IMR-90 (cell line): ENCODE results near the gene LHFPL3. TPM values are rescaled to one million over a fixed set of nuclear protein-coding genes. Genes with fewer than 3 reads are reported as not detected.
"Not testable (repeated sequence)": the region's sequence is repeated elsewhere in the genome, so short reads cannot be mapped to it uniquely, and the experiment has no call there.

Source experiments
- ATAC-seq: fragments of 200-7000 bp; cut with Tn5 transposase; 2 replicates; pipeline ENCODE4 v1.9.1; 2020; ENCODE audit warnings: low read depth, mild to moderate bottlenecking, moderate library complexity
- BruUV-seq: library from RNA; stranded (reverse); fragments of 400-500 nt; replicated peaks from 2 replicates; lab custom pipeline; 2021; lab: Mats Ljungman, UMichigan
- CTCF ChIA-PET: fragments of 300-600 bp; formaldehyde crosslinking; extraction: SDS; loops from one replicate; lab custom pipeline; 2021; ENCODE audit warnings: antibody characterized with exemption; lab: Yijun Ruan, JAX
- POLR2A ChIA-PET: fragments of 300-600 bp; sonication (Branson Sonifier 250); formaldehyde crosslinking; loops from one replicate; lab custom pipeline; 2022; ENCODE audit warnings: antibody characterized with exemption; ENCODE audit not compliant: unreplicated experiment; lab: Charles Lee
- DNase-seq: peaks from one replicate; pipeline ENCODE4 v3.0.0; 2013
- H2AFZ ChIP-seq: replicated peaks from 2 replicates; pipeline ENCODE3; 2013; ENCODE audit warnings: low read length, mild to moderate bottlenecking; ENCODE audit not compliant: poor library complexity
- H2AK5ac ChIP-seq: 2 replicates; pipeline ENCODE4 v1.6.1; 2013; ENCODE audit warnings: low read depth, low read length, inconsistent platforms
- H2AK9ac ChIP-seq: replicated peaks from 2 replicates; pipeline ENCODE3; 2013; ENCODE audit warnings: mild to moderate bottlenecking, low read depth, low read length, moderate library complexity; ENCODE audit not compliant: poor library complexity
- H2BK120ac ChIP-seq: 2 replicates; pipeline ENCODE4 v1.6.1; 2013; ENCODE audit warnings: low read depth, low read length, inconsistent platforms
- H2BK15ac ChIP-seq: 3 replicates; pipeline ENCODE4 v1.6.1; 2013; ENCODE audit warnings: low read depth, low read length, inconsistent platforms
- H2BK20ac ChIP-seq: 2 replicates; pipeline ENCODE4 v1.6.1; 2013; ENCODE audit warnings: low read depth, mild to moderate bottlenecking, inconsistent platforms, low read length, moderate library complexity
- H2BK5ac ChIP-seq: 2 replicates; pipeline ENCODE4 v1.6.1; 2013; ENCODE audit warnings: mild to moderate bottlenecking, low read depth, low read length, inconsistent platforms; ENCODE audit not compliant: poor library complexity, severe bottlenecking
- H3K14ac ChIP-seq: replicated peaks from 2 replicates; pipeline ENCODE4 v1.6.1; 2013; ENCODE audit warnings: low read depth, low read length, inconsistent platforms
- H3K18ac ChIP-seq: 2 replicates; pipeline ENCODE4 v1.6.1; 2013; ENCODE audit warnings: low read depth, low read length, control low read depth
- H3K23ac ChIP-seq: 2 replicates; pipeline ENCODE4 v1.6.1; 2013; ENCODE audit warnings: low read depth, low read length, inconsistent platforms
- H3K27ac ChIP-seq: 2 replicates; pipeline ENCODE4 v1.5.1; 2013; ENCODE audit warnings: mild to moderate bottlenecking, control low read depth, low read length; ENCODE audit not compliant: insufficient read depth
- H3K27me3 ChIP-seq: 2 replicates; pipeline ENCODE4 v1.6.1; 2013; ENCODE audit warnings: low read length; ENCODE audit not compliant: control insufficient read depth, insufficient read depth
- H3K36me3 ChIP-seq: 2 replicates; pipeline ENCODE4 v1.6.1; 2013; ENCODE audit warnings: low read length, mixed read lengths; ENCODE audit not compliant: control insufficient read depth, insufficient read depth
- H3K4ac ChIP-seq: 2 replicates; pipeline ENCODE4 v1.6.1; 2013; ENCODE audit warnings: low read depth, low read length, inconsistent platforms
- H3K4me1 ChIP-seq: 2 replicates; pipeline ENCODE4 v1.6.1; 2013; ENCODE audit warnings: low read length, mixed read lengths; ENCODE audit not compliant: control insufficient read depth, insufficient read depth
- H3K4me2 ChIP-seq: 2 replicates; pipeline ENCODE4 v1.6.1; 2013; ENCODE audit warnings: low read depth, mild to moderate bottlenecking, control low read depth, low read length, moderate library complexity
- H3K4me3 ChIP-seq: 2 replicates; pipeline ENCODE4 v1.5.1; 2013; ENCODE audit warnings: low read depth, mild to moderate bottlenecking, control low read depth, low read length, moderate library complexity; ENCODE audit not compliant: insufficient read depth
- H3K56ac ChIP-seq: 2 replicates; pipeline ENCODE4 v1.6.1; 2013; ENCODE audit warnings: low read length, inconsistent platforms; ENCODE audit not compliant: insufficient read depth; ENCODE audit errors: extremely low read depth
- H3K79me1 ChIP-seq, 2 experiments: 2 replicates each; pipeline ENCODE4 v1.6.1; 2013; ENCODE audit warnings: low read length in 2 of 2, inconsistent platforms in 1 of 2, low read depth in 1 of 2
- H3K9ac ChIP-seq: 2 replicates; pipeline ENCODE4 v1.6.1; 2013; ENCODE audit warnings: low read depth, low read length, control low read depth
- H3K9me1 ChIP-seq: 2 replicates; pipeline ENCODE4 v1.6.1; 2013; ENCODE audit warnings: low read length, inconsistent platforms; ENCODE audit not compliant: insufficient read depth
- H3K9me3 ChIP-seq: 2 replicates; pipeline ENCODE4 v1.6.1; 2013; ENCODE audit warnings: low read length; ENCODE audit not compliant: control insufficient read depth, insufficient read depth
- H4K20me1 ChIP-seq: 2 replicates; pipeline ENCODE4 v1.6.1; 2013; ENCODE audit warnings: low read length, inconsistent platforms; ENCODE audit not compliant: insufficient read depth
- H4K5ac ChIP-seq: 2 replicates; pipeline ENCODE4 v1.6.1; 2013; ENCODE audit warnings: mild to moderate bottlenecking, low read depth, low read length, control low read depth
- H4K8ac ChIP-seq, 2 experiments: 2 replicates each; pipeline ENCODE4 v1.6.1; 2013; ENCODE audit warnings: low read depth in 2 of 2, low read length in 2 of 2, control low read depth in 1 of 2, inconsistent platforms in 1 of 2
- H4K91ac ChIP-seq: 2 replicates; pipeline ENCODE4 v1.6.1; 2013; ENCODE audit warnings: low read depth, low read length, inconsistent platforms; ENCODE audit not compliant: insufficient read depth
- WGBS, 2 experiments: methylation state at CpG; one replicate each; pipeline versions ENCODE4 v1.1.5 to v1.1.7; 2013; ENCODE audit warnings: missing lambda C conversion rate in 2 of 2; ENCODE audit not compliant: insufficient read length in 1 of 2; ENCODE audit errors: extremely low coverage in 2 of 2; 5-methylcytosine and 5-hydroxymethylcytosine counted together
- dilution Hi-C: fragments of 300-500 bp; cut with HindIII; formaldehyde crosslinking; loops from one replicate; pipeline ENCODE4 v1.14.3; 2018; ENCODE audit warnings: low sequenced_read_pairs; ENCODE audit not compliant: unreplicated experiment
- in situ Hi-C: fragments of 300-500 bp; cut with MboI; formaldehyde crosslinking; loops from 3 replicates; pipeline ENCODE4 v1.14.3; 2019; ENCODE audit warnings: low sequenced_read_pairs, inconsistent platforms, mixed read lengths
- intact Hi-C: fragments of 100-400 bp; cut with micrococcal nuclease; formaldehyde crosslinking; loops from 2 replicates; pipeline ENCODE4 v1.10.0; 2022
- polyA plus RNA-seq, 3 experiments: library from polyadenylated mRNA; depleted of rRNA; stranded (reverse); fragments of >200 nt; gene quantifications; 2 replicates each; pipeline ENCODE4 v1.2.3, GENCODE V29; 2012; ENCODE audit warnings: low replicate concordance in 1 of 3
- total RNA-seq: library from RNA; depleted of rRNA; stranded (reverse); fragments of >200 nt; gene quantifications from 2 replicates; pipeline ENCODE4 v1.2.3, GENCODE V29; 2012

LHFPL3 gene
- total and polyA plus RNA-seq, 2 of the 4 experiments (the other 2 are of a cell fraction): not detected

- H2BK5ac ChIP-seq, H3K9ac ChIP-seq, H4K8ac ChIP-seq, H2BK15ac ChIP-seq, H3K79me1 ChIP-seq, H3K9me3 ChIP-seq, POLR2A ChIA-PET, BruUV-seq, H2AFZ ChIP-seq, H3K23ac ChIP-seq, dilution Hi-C loops, H3K4me1 ChIP-seq, H3K4me3 ChIP-seq, H3K4ac ChIP-seq, ATAC-seq, intact Hi-C loops, H4K91ac ChIP-seq, H3K56ac ChIP-seq, H2BK120ac ChIP-seq, H4K5ac ChIP-seq, H2BK20ac ChIP-seq, in situ Hi-C loops, H3K9me1 ChIP-seq, H3K36me3 ChIP-seq, H3K27me3 ChIP-seq, H4K20me1 ChIP-seq, H2AK5ac ChIP-seq, H2AK9ac ChIP-seq, H3K4me2 ChIP-seq, H3K27ac ChIP-seq, H3K18ac ChIP-seq, H3K14ac ChIP-seq, DNase-seq: not testable (repeated sequence)
- CTCF ChIA-PET: interaction anchor here (0.7 kb wide), 1 partner anchor 840 kb away, joined by 3 read pairs; no protein-coding TSS in a partner anchor
- no CpG with 5 or more reads among the region's 6 CpGs for whole genome bisulfite sequencing, 2 experiments
These were observed 609.1 kb downstream of the LHFPL3 start for GRCh38 chr7:104937489-104937888.
